H9 (cell line): Measurements from ENCODE around the gene CBR1. TPM values are rescaled to one million over a fixed set of nuclear protein-coding genes. Genes with fewer than 3 reads are reported as not detected.
A peak's percentile ranks its signal among the peaks of the same experiment; 100 is the strongest.

Experiments
- DNase-seq: peaks from one replicate; pipeline ENCODE4 v3.0.0-alpha.2; 2017
- H2AFZ ChIP-seq: one replicate; pipeline ENCODE4 v1.6.1; 2013; ENCODE audit warnings: mild to moderate bottlenecking, low read length, control low read depth, moderate library complexity
- H2AK5ac ChIP-seq: 2 replicates; pipeline ENCODE4 v1.6.1; 2013; ENCODE audit warnings: low read length, control low read depth, mixed read lengths; ENCODE audit not compliant: insufficient read length
- H2BK120ac ChIP-seq: one replicate; pipeline ENCODE4 v1.6.1; 2013; ENCODE audit warnings: low read depth, mild to moderate bottlenecking, low read length, control low read depth, inconsistent platforms; ENCODE audit not compliant: poor library complexity, severe bottlenecking
- H2BK12ac ChIP-seq: 2 replicates; pipeline ENCODE4 v1.6.1; 2013; ENCODE audit warnings: low read length, control low read depth, mixed read lengths, low read depth; ENCODE audit not compliant: insufficient read length
- H2BK15ac ChIP-seq: 2 replicates; pipeline ENCODE4 v1.6.1; 2013; ENCODE audit warnings: low read depth, low read length, control low read depth
- H2BK20ac ChIP-seq: one replicate; pipeline ENCODE4 v1.6.1; 2013; ENCODE audit warnings: low read depth, mild to moderate bottlenecking, low read length, control low read depth, inconsistent platforms; ENCODE audit not compliant: poor library complexity, severe bottlenecking
- H2BK5ac ChIP-seq: 2 replicates; pipeline ENCODE4 v1.6.1; 2013; ENCODE audit warnings: low read length, control low read depth, mixed read lengths; ENCODE audit not compliant: insufficient read length
- H3K14ac ChIP-seq: 2 replicates; pipeline ENCODE4 v1.6.1; 2013; ENCODE audit warnings: low read length, control low read depth; ENCODE audit not compliant: insufficient read depth
- H3K18ac ChIP-seq: 2 replicates; pipeline ENCODE4 v1.6.1; 2013; ENCODE audit warnings: low read depth, mild to moderate bottlenecking, mixed read lengths, low read length, control low read depth; ENCODE audit not compliant: insufficient read length
- H3K23ac ChIP-seq: 2 replicates; pipeline ENCODE4 v1.6.1; 2013; ENCODE audit warnings: low read length, control low read depth, mixed read lengths, low read depth; ENCODE audit not compliant: insufficient read length
- H3K23me2 ChIP-seq: 2 replicates; pipeline ENCODE4 v1.6.1; 2013; ENCODE audit warnings: low read depth, mild to moderate bottlenecking, mixed read lengths, low read length, control low read depth; ENCODE audit not compliant: insufficient read length, poor library complexity, severe bottlenecking
- H3K27ac ChIP-seq: 2 replicates; pipeline ENCODE4 v1.5.1; 2013; ENCODE audit warnings: low read length, control low read depth, mixed read lengths, low read depth; ENCODE audit not compliant: insufficient read length
- H3K27me3 ChIP-seq: 2 replicates; pipeline ENCODE4 v1.6.1; 2013; ENCODE audit warnings: low read length, control low read depth, inconsistent platforms; ENCODE audit not compliant: insufficient read depth
- H3K4ac ChIP-seq: 2 replicates; pipeline ENCODE4 v1.6.1; 2013; ENCODE audit warnings: low read depth, mild to moderate bottlenecking, control low read depth, inconsistent platforms, low read length, moderate library complexity
- H3K4me1 ChIP-seq: 2 replicates; pipeline ENCODE4 v1.6.1; 2013; ENCODE audit warnings: low read length, control low read depth, inconsistent platforms; ENCODE audit not compliant: insufficient read depth
- H3K4me2 ChIP-seq: 2 replicates; pipeline ENCODE4 v1.6.1; 2013; ENCODE audit warnings: low read length, control low read depth, mixed read lengths; ENCODE audit not compliant: insufficient read length, insufficient read depth
- H3K56ac ChIP-seq: 2 replicates; pipeline ENCODE4 v1.6.1; 2013; ENCODE audit warnings: low read depth, mild to moderate bottlenecking, mixed read lengths, low read length, control low read depth; ENCODE audit not compliant: insufficient read length
- H3K79me1 ChIP-seq: 2 replicates; pipeline ENCODE4 v1.6.1; 2013; ENCODE audit warnings: low read depth, mild to moderate bottlenecking, moderate library complexity, low read length, control low read depth, inconsistent platforms; ENCODE audit not compliant: insufficient read depth, poor library complexity, severe bottlenecking
- H3K79me2 ChIP-seq: 2 replicates; pipeline ENCODE4 v1.6.1; 2013; ENCODE audit warnings: low read length, control low read depth, inconsistent platforms; ENCODE audit not compliant: insufficient read depth
- H3K9ac ChIP-seq: 2 replicates; pipeline ENCODE4 v1.6.1; 2013; ENCODE audit warnings: low read length, control low read depth, mixed read lengths; ENCODE audit not compliant: insufficient read length; ENCODE audit errors: extremely low read depth
- H3K9me3 ChIP-seq: one replicate; pipeline ENCODE4 v1.6.1; 2013; ENCODE audit warnings: low read depth, low read length, inconsistent platforms; ENCODE audit not compliant: control insufficient read depth
- H3T11ph ChIP-seq: one replicate; pipeline ENCODE4 v1.6.1; 2013; ENCODE audit warnings: mild to moderate bottlenecking, low read length, control low read depth, inconsistent platforms
- H4K20me1 ChIP-seq: one replicate; pipeline ENCODE4 v1.6.1; 2013; ENCODE audit not compliant: control insufficient read depth, insufficient read length, insufficient read depth
- H4K5ac ChIP-seq: 2 replicates; pipeline ENCODE4 v1.6.1; 2013; ENCODE audit warnings: low read depth, mild to moderate bottlenecking, mixed read lengths, low read length, control low read depth; ENCODE audit not compliant: insufficient read length
- H4K8ac ChIP-seq: replicated peaks from 2 replicates; pipeline ENCODE4 v1.6.1; 2013; ENCODE audit warnings: low read length, control low read depth, mixed read lengths, low read depth; ENCODE audit not compliant: insufficient read length
- H4K91ac ChIP-seq: 2 replicates; pipeline ENCODE4 v1.6.1; 2013; ENCODE audit warnings: low read depth, mild to moderate bottlenecking, moderate library complexity, mixed read lengths, low read length, control low read depth; ENCODE audit not compliant: insufficient read length
- H3K27ac Mint-ChIP-seq, 3 experiments: 2 replicates in 2 of 3; 3 replicates in 1 of 3; pipeline ENCODE4 v1.8.0; 2020 to 2021; ENCODE audit warnings: mixed read lengths in 3 of 3, mild to moderate bottlenecking in 1 of 3, moderate library complexity in 1 of 3
- H3K27me3 Mint-ChIP-seq: 2 replicates; pipeline ENCODE4 v1.8.0; 2021; ENCODE audit warnings: low read depth, mild to moderate bottlenecking, moderate library complexity, mixed read lengths
- H3K36me3 Mint-ChIP-seq, 3 experiments: 2 replicates in 2 of 3; 3 replicates in 1 of 3; pipeline ENCODE4 v1.8.0; 2020 to 2021; ENCODE audit warnings: low read depth in 3 of 3, mixed read lengths in 3 of 3; ENCODE audit not compliant: insufficient read depth in 1 of 3
- H3K4me1 Mint-ChIP-seq, 2 experiments: 2 replicates each; pipeline ENCODE4 v1.8.0; 2020; ENCODE audit warnings: mixed read lengths in 2 of 2
- H3K4me3 Mint-ChIP-seq, 2 experiments: 2 replicates in 1 of 2; 3 replicates in 1 of 2; pipeline ENCODE4 v1.8.0; 2020 to 2021; ENCODE audit warnings: mild to moderate bottlenecking in 2 of 2, mixed read lengths in 2 of 2, moderate library complexity in 1 of 2
- H3K9me3 Mint-ChIP-seq, 2 experiments: 2 replicates in 1 of 2; 3 replicates in 1 of 2; pipeline ENCODE4 v1.8.0; 2020; ENCODE audit warnings: mild to moderate bottlenecking in 2 of 2, mixed read lengths in 2 of 2, moderate library complexity in 1 of 2
- WGBS: extraction: QIAGEN DNeasy Blood & Tissue Kit; methylation state at CpG from one replicate; pipeline ENCODE4 v1.1.7; 2013; ENCODE audit warnings: missing lambda C conversion rate, low lambda C conversion rate, mixed read lengths; ENCODE audit not compliant: insufficient read length; ENCODE audit errors: extremely low coverage; 5-methylcytosine and 5-hydroxymethylcytosine counted together
- total RNA-seq: library from RNA; stranded (reverse); gene quantifications from 2 replicates; pipeline ENCODE4 v1.2.1, GENCODE V29; 2021
- TF ChIP-seq, protein P1 (sequence below): fragments of 200-600 bp; sonication (generic); conservative IDR thresholded peaks from 3 replicates; pipeline ENCODE4 v1.8.0; 2021; ENCODE audit warnings: antibody characterized with exemption, mild to moderate bottlenecking

The CBR1 gene
- total RNA-seq, 1 experiment from 2014 or later, result 5.7 TPM

DNA sequence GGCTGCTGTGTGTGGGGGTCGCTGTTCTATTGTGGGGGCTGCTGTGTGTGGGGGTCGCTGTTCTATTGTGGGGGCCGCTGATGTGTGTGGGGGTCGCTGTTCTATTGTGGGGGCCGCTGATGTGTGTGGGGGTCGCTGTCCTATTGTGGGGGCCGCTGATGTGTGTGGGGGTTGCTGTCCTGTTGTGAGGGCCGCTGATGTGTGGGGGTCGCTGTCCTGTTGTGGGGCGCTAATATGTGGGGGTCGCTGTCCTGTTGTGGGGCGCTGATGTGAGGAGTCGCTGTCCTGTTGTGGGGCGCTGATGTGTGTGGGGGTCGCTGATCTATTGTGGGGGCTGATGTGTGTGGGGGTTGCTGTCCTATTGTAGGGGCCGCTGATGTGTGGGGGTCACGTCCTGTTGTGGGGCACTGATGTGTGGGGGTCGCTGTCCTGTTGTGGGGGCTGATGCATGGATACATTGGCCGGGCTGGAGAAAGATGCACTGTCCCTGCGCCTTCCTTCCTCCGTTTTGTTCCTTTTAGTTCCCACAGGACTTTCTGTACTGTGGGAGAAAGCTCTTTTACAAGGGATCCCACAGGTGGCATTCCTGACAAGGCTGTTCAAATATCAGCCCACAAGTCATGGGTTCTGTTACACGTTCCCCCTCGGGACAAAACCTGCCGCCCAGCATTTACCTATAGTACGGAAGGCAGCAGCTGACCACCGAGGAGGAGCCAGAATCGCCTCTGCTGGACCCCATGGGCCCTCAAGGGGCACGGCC lies 37.0 kb upstream of the CBR1 start:
- Histone ChIP-seq H3K23ac (no peak overlapping the region), H2BK120ac (no peak overlapping the region), H4K8ac (no peak overlapping the region), H2AFZ (no peak overlapping the region), H4K5ac (no peak overlapping the region), H3K18ac (no peak overlapping the region), H3K79me2 (no peaks in the 10 kb centered on the region), H2BK5ac (no peak overlapping the region), H4K20me1 (no peaks in the 10 kb centered on the region), H3K27me3 (no peaks in the 10 kb centered on the region), H2AK5ac (no peak overlapping the region), H3K14ac (no peak overlapping the region), H2BK12ac (no peak overlapping the region), H3K4me2 (no peak overlapping the region), H3K79me1 (no peaks in the 10 kb centered on the region), H3K9me3 (no peaks in the 10 kb centered on the region), H3K4ac (no peak overlapping the region), H3K9ac (no peak overlapping the region), H2BK15ac (no peak overlapping the region), H3K4me1 (no peaks in the 10 kb centered on the region), H3K56ac (no peak overlapping the region), H4K91ac (no peak overlapping the region), H3K27ac (no peak overlapping the region), H3K23me2 (no peaks in the 10 kb centered on the region), H3T11ph (no peak overlapping the region), H2BK20ac (no peak overlapping the region)
- no peak overlapping the region for H3K4me3 Mint-ChIP-seq
- H3K9me3 Mint-ChIP-seq, result no peaks in the 10 kb centered on the region
- WGBS, result no CpG with 5 or more reads among the region's 28 CpGs
- peak overlapping the region in 2 of 3 experiments; percentile 1 to 82; a peak in 2 of 7 replicates for H3K27ac Mint-ChIP-seq
- H3K27me3 Mint-ChIP-seq, result no peaks in the 10 kb centered on the region; the same call in 1 of the 2 replicates
- no peak for DNase-seq
- H3K4me1 Mint-ChIP-seq, result peaks cover 15 to 26% of the 10 kb centered on the region in 2 experiments
- H3K36me3 Mint-ChIP-seq, result peaks cover 20 to 37% (median 36%) of the 10 kb centered on the region in 3 experiments
- TF ChIP-seq, protein P1, sequence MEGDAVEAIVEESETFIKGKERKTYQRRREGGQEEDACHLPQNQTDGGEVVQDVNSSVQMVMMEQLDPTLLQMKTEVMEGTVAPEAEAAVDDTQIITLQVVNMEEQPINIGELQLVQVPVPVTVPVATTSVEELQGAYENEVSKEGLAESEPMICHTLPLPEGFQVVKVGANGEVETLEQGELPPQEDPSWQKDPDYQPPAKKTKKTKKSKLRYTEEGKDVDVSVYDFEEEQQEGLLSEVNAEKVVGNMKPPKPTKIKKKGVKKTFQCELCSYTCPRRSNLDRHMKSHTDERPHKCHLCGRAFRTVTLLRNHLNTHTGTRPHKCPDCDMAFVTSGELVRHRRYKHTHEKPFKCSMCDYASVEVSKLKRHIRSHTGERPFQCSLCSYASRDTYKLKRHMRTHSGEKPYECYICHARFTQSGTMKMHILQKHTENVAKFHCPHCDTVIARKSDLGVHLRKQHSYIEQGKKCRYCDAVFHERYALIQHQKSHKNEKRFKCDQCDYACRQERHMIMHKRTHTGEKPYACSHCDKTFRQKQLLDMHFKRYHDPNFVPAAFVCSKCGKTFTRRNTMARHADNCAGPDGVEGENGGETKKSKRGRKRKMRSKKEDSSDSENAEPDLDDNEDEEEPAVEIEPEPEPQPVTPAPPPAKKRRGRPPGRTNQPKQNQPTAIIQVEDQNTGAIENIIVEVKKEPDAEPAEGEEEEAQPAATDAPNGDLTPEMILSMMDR, result no peak
